Peyer's patch (tissue), 4 donors: ENCODE measurements around the gene EEF1B2. TPM values are rescaled to one million over a fixed set of nuclear protein-coding genes. Genes with fewer than 3 reads are reported as not detected.
"Not testable (repeated sequence)": the region's sequence is repeated elsewhere in the genome, so short reads cannot be mapped to it uniquely, and the experiment has no call there.

Experiments used
- DNase-seq, 3 donors: peaks; one replicate each; pipeline ENCODE4 v3.0.0-alpha.2; 2017 to 2019
- H3K27ac ChIP-seq, 4 donors: fragments of 200-600 bp; sonication (generic); one replicate each; pipeline ENCODE4 v1.5.1; 2016 to 2019
- H3K27me3 ChIP-seq, 2 donors: fragments of 200-600 bp; sonication (generic); one replicate each; pipeline ENCODE4 v1.5.1; 2019
- H3K36me3 ChIP-seq, 3 donors: fragments of 200-600 bp; sonication (generic); one replicate each; pipeline ENCODE4 v1.5.1; 2016 to 2019
- H3K4me1 ChIP-seq, 4 donors: fragments of 200-600 bp; sonication (generic); one replicate each; pipeline ENCODE4 v1.5.1; 2016 to 2019
- H3K4me3 ChIP-seq, 4 donors: fragments of 200-600 bp; sonication (generic); 1 replicate in 3 of 4; 2 replicates in 1 of 4; pipeline ENCODE4 v1.5.1; 2016 to 2019; ENCODE audit warnings: mild to moderate bottlenecking in 1 of 4
- H3K9me3 ChIP-seq, 4 donors: fragments of 200-600 bp; sonication (generic); one replicate each; pipeline ENCODE4 v1.5.1; 2016 to 2019; ENCODE audit warnings: mild to moderate bottlenecking in 1 of 4
- POLR2A ChIP-seq, 2 donors: fragments of 450-650 bp; IDR thresholded peaks; one replicate each; pipeline ENCODE4 v1.5.1; 2017; ENCODE audit warnings: antibody characterized with exemption in 2 of 2, mild to moderate bottlenecking in 2 of 2, moderate library complexity in 2 of 2
- total RNA-seq, 4 donors: library from RNA; depleted of rRNA; stranded (reverse); fragments of >200 nt; gene quantifications; one replicate each; pipeline ENCODE4 v1.1.0, GENCODE V29; 2016
- TF ChIP-seq, protein P1 (sequence below), 6 experiments: fragments of 450-650 bp in 4 of 6; fragments of 200-600 bp in 2 of 6; sonication (generic) in 1 of 6; IDR thresholded peaks; one replicate each; pipeline ENCODE4 v1.5.1; 2017 to 2019; ENCODE audit warnings: antibody characterized with exemption in 6 of 6, mild to moderate bottlenecking in 3 of 6, moderate library complexity in 1 of 6

Gene EEF1B2
- total RNA-seq, 4 donors from 2014 or later, result 146 to 601 (median 242) TPM

DNA sequence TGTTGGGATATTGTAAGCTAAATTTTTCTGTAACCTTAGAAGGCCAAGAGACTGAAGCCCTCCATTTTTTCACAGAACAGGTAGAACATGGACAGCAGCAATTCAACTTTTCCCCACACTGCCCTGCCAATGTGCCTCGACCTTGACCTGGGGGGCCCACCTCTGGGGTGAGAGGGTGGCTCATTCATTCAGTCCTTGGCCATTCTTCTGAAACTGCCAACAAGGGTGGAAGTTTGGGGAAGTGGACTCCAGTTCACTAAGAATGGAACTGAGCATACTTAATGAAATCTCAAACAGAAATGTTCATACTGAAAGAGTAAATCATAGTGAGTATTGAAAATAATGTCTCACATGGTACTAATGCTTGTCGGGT lies 1.1 kb downstream of the EEF1B2 start:
- peak overlapping the region in 3 of 4 donors; percentile 69 to 90 (median 69) for H3K4me3 ChIP-seq
- no peaks in the 10 kb centered on the region for H3K27me3 ChIP-seq
- DNase-seq, result no peak
- H3K27ac ChIP-seq, result peak overlapping the region in 1 of 4 donors; percentile 91
- no peaks in the 10 kb centered on the region for H3K9me3 ChIP-seq
- peaks cover 0 to 30% (median 0%) of the 10 kb centered on the region in 3 donors for H3K36me3 ChIP-seq
- TF ChIP-seq, protein P1, sequence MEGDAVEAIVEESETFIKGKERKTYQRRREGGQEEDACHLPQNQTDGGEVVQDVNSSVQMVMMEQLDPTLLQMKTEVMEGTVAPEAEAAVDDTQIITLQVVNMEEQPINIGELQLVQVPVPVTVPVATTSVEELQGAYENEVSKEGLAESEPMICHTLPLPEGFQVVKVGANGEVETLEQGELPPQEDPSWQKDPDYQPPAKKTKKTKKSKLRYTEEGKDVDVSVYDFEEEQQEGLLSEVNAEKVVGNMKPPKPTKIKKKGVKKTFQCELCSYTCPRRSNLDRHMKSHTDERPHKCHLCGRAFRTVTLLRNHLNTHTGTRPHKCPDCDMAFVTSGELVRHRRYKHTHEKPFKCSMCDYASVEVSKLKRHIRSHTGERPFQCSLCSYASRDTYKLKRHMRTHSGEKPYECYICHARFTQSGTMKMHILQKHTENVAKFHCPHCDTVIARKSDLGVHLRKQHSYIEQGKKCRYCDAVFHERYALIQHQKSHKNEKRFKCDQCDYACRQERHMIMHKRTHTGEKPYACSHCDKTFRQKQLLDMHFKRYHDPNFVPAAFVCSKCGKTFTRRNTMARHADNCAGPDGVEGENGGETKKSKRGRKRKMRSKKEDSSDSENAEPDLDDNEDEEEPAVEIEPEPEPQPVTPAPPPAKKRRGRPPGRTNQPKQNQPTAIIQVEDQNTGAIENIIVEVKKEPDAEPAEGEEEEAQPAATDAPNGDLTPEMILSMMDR (IDR thresholded peaks at IDR 0.05), result no peak
- no peak for TF ChIP-seq POLR2A (IDR thresholded peaks at IDR 0.05)
- H3K4me1 ChIP-seq, result peaks cover 0 to 23% (median 2%) of the 10 kb centered on the region in 4 donors

DNA sequence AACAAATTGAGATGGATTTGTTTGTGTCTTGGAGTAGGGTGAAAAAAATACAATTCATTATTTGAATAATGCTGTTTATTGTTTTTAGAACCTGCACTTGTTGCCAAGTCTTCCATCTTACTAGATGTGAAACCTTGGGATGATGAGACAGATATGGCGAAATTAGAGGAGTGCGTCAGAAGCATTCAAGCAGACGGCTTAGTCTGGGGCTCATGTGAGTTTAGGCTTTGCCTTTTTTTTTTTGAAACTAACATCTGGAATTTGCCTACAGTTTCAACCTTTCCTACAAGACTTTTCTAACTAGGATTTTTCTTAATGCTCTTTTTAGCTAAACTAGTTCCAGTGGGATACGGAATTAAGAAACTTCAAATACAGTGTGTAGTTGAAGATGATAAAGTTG lies 2.7 kb downstream of the EEF1B2 start:
- peaks cover 0 to 19% (median 2%) of the 10 kb centered on the region in 4 donors for H3K4me1 ChIP-seq
- not testable (repeated sequence) for H3K9me3 ChIP-seq, H3K27me3 ChIP-seq, DNase-seq, H3K4me3 ChIP-seq, H3K27ac ChIP-seq
- H3K36me3 ChIP-seq, result peaks cover 0 to 30% (median 0%) of the 10 kb centered on the region in 3 donors

DNA sequence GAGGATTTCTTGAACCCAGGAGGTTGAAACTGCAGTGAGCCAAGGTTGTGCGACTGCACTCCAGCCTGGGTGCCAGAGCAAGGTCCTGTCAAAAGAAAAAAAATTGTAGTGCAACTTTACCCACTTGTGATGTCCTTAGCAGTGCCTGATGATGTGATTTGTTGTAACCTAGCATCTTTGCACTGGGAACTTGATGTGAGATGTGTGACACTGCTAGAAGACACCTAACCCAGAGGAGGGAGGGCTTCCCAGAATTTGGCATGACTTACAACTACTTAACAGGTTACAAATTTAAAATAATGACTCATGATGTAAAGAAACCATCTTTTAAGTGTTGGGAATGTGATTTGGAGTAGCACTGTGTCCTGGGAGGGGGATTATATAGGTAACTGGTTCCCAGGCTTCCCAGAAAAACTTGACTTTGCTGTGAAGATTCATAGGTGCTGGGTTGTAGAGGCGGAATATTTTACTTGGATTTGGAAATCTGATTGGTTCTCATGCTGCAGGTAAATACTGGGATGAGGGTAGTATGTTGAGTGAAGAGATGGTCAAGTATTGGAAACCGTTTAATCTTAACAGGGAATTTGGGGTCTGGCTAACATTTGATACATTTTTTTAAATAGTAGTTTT lies 3.7 kb downstream of the EEF1B2 start:
- Histone ChIP-seq H3K9me3 (no peaks in the 10 kb centered on the region), H3K4me3 (no peak overlapping the region), H3K36me3 (peaks cover 0 to 30% (median 0%) of the 10 kb centered on the region in 3 donors), H3K27ac (no peak overlapping the region), H3K4me1 (peaks cover 0 to 17% (median 2%) of the 10 kb centered on the region in 4 donors), H3K27me3 (no peaks in the 10 kb centered on the region)
- TF ChIP-seq, protein P1 (IDR thresholded peaks at IDR 0.05), result no peak
- no peak for TF ChIP-seq POLR2A (IDR thresholded peaks at IDR 0.05)
- no peak for DNase-seq

DNA sequence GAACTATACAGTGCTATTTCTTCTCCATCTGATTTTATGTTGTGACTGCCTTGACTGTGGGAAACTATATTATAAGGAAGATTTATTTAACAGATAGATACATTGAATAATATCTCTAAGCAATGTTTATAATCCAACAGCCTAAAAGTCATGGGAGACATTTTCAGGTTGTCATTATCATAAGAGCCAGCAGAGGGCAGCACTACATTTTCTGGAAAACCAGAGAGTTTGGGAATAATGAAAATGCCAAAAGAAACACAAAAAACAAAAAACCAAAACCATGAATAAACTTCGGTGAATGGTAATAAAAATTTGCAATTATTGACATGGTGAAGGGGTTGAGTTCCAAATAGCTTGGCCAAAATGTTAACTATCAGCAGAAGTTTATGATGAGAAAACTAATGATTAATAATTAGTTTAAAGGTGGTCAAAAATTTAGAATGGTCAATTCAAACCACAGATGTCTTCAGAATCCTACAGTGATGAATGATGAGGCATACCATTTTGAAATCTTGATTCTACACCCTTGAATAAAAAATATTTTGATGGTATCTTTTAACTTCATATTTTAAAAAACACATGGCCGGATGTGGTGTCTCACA lies 4.7 kb downstream of the EEF1B2 start:
- peaks cover 0 to 30% (median 0%) of the 10 kb centered on the region in 3 donors for H3K36me3 ChIP-seq

DNA sequence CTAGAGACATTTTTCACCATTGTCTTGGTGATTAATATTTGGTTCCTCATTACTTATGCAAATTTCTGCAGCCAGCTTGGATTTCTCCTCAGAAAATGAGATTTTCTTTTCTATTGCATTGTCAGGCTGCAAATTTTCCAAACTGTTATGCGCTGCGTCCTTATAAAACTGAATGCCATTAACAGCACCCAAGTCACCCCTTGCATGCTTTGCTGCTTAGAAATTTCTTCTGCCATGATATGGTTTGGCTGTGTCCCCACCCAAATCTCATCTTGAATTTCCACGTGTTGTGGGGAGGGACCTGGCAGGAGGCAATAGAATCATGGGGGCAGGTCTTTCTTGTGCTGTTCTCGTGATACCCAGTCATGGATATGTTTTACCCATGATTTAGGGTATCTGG lies 8.5 kb downstream of the EEF1B2 start:
- H3K4me3 ChIP-seq, DNase-seq, H3K9me3 ChIP-seq, H3K27ac ChIP-seq, H3K27me3 ChIP-seq, H3K36me3 ChIP-seq, H3K4me1 ChIP-seq: not testable (repeated sequence)

More for the DNA sequence above, 4.7 kb downstream of the EEF1B2 start:
- Histone ChIP-seq H3K27ac (no peak overlapping the region), H3K4me1 (peaks cover 0 to 17% (median 2%) of the 10 kb centered on the region in 4 donors), H3K27me3 (no peaks in the 10 kb centered on the region), H3K9me3 (no peaks in the 10 kb centered on the region), H3K4me3 (no peak overlapping the region)
- DNase-seq, result peak in 2 of 3 donors; percentile 29 to 63
- no peak for TF ChIP-seq POLR2A (IDR thresholded peaks at IDR 0.05)
- TF ChIP-seq, protein P1 (IDR thresholded peaks at IDR 0.05), result peak; percentile 63 to 82 (median 73)

DNA sequence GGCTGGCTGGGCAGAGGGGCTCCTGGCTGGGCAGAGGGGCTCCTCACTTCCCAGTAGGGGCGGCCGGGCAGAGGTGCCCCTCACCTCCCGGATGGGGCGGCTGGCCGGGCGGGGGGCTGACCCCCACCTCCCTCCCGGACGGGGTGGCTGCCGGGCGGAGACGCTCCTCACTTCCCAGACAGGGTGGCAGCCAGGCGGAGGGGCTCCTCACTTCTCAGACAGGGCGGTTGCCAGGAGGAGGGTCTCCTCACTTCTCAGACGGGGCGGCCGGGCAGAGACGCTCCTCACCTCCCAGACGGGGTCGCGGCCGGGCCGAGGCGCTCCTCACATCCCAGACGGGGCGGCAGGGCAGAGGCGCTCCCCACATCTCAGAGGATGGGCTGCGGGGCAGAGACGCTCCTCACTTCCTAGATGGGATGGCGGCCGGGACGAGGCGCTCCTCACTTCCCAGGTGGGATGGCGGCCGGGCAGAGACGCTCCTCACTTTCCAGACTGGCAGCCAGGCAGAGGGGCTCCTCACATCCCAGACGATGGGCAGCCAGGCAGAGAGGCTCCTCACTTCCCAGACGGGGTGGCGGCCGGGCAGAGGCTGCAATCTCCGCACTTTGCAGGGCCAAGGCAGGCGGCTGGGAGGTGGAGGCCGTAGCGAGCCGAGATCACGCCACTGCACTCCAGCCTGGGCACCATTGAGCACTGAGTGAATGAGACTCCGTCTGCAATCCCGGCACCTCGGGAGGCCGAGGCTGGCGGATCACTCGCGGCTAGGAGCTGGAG lies 12.1 kb downstream of the EEF1B2 start:
- not testable (repeated sequence) for H3K27me3 ChIP-seq, H3K4me1 ChIP-seq, H3K4me3 ChIP-seq, DNase-seq, H3K9me3 ChIP-seq, H3K27ac ChIP-seq, H3K36me3 ChIP-seq

DNA sequence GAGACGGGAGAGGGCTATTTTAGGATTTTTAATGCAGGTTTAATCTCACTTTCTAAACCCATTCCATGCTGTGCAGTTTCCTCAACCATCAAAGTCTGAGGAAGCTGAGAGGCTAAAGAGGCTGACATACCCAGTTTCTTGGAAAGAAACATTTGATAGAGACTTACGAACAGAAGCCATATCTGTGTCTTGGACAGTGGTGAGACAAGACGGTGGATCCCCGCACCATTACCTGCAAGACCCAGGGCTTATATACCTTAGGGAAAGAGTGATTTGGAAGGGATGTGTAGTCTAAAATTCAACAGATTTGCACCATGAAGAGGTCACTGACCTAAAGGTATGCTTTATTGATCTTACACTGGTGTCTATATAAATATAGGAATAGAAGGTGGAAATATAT lies 13.5 kb downstream of the EEF1B2 start:
- Histone ChIP-seq H3K9me3 (no peaks in the 10 kb centered on the region), H3K4me1 (no peaks in the 10 kb centered on the region), H3K27ac (no peak overlapping the region), H3K27me3 (no peaks in the 10 kb centered on the region), H3K36me3 (no peaks in the 10 kb centered on the region), H3K4me3 (no peak overlapping the region)
- DNase-seq, result no peak
- TF ChIP-seq, protein P1 (IDR thresholded peaks at IDR 0.05), result no peak
- no peak for TF ChIP-seq POLR2A (IDR thresholded peaks at IDR 0.05)
